Right renal cortex interstitium (tissue), 3 donors: ENCODE measurements around the gene NSD1. TPM values are rescaled to one million over a fixed set of nuclear protein-coding genes. Genes with fewer than 3 reads are reported as not detected.

Experiments used
- DNase-seq, 3 donors: peaks; one replicate each; pipeline ENCODE4 v3.0.0-alpha.2; 2013; ENCODE audit warnings: low read depth in 3 of 3, low spot score in 2 of 3
- polyA plus RNA-seq, 3 donors: library from polyadenylated mRNA; unstranded; fragments of 120-200 nt; gene quantifications; one replicate each; pipeline ENCODE4 v1.2.1, GENCODE V29; 2013; ENCODE audit not compliant: insufficient read length in 3 of 3

NSD1 gene
- polyA plus RNA-seq, 3 donors, result 58.4 to 63.3 (median 59.7) TPM

DNA sequence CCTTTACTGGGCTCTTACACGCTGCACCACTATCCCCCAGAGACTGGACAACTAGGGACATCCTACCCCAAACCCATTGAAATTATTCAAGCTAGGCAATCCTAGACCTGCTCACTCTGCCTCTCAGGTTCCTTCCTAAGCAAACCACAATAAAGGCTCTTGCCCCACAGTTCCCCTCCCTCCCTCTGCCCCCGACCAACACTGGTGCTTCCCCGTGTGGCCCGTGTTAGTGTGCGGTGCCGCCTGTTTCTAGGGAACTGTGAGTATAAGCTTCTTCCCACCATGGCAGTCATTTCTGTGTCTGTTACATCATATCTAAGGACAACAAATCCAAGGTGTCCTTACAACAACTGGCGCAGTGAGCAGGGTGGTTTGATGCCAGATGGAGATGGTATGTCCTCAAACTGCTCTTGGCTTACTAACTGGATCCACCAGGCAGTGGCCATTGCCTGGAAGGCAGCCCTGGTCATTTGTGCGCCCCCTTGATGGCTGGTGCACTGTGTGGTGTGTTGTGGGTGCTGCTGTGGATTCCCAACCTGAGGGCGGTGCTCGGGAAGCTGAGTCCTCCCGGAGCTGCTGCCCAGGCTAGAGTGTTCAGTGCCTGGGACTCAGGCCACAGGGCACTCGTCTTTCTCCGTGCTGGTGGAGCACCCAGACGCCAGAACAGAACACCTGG is 186.5 kb downstream of the NSD1 start:
- no peak for DNase-seq

DNA sequence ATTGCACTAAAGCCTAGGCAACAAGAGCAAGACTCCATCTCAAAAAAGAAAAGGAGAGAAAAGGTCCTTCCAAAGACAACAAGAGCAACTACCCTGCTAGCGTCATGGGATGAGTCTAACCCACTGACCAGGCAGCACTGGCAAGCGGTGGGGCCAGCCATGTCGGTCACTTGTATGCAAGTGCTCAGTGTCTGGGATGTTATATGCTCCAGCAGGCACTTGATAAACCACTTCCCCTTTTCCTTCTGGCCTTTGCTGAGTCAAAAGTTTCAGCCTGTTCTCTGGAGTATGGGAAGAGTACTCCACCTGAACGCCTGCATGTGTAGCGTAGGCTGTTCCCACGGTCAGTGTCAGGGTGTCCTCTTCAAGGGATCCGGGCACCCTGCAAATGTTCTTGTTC is 187.3 kb downstream of the NSD1 start:
- no peak for DNase-seq

DNA sequence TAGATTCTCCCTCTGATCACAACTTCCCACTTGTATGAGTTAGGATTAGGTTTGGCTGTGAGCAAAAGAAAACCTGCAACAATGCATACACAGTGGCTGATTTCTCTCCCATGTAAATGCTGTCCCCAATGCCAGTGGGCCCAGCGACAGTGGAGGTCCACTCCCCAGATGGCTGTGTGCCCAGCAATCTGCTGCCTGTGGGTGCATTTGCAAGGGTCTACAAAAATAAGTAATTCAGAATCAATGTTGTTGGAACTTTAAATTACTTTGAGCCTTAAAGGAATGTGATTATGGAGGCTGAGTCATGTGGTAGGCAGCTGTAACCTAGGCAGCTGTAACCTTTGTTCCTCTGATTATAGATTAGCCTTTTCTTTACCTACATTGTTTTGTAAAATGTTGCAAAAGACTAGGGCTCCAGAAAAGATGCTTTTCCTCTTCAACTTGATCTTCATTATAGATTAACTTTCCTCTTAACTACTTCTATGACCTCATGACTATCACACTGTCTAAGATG is 192.4 kb downstream of the NSD1 start:
- no peak for DNase-seq

DNA sequence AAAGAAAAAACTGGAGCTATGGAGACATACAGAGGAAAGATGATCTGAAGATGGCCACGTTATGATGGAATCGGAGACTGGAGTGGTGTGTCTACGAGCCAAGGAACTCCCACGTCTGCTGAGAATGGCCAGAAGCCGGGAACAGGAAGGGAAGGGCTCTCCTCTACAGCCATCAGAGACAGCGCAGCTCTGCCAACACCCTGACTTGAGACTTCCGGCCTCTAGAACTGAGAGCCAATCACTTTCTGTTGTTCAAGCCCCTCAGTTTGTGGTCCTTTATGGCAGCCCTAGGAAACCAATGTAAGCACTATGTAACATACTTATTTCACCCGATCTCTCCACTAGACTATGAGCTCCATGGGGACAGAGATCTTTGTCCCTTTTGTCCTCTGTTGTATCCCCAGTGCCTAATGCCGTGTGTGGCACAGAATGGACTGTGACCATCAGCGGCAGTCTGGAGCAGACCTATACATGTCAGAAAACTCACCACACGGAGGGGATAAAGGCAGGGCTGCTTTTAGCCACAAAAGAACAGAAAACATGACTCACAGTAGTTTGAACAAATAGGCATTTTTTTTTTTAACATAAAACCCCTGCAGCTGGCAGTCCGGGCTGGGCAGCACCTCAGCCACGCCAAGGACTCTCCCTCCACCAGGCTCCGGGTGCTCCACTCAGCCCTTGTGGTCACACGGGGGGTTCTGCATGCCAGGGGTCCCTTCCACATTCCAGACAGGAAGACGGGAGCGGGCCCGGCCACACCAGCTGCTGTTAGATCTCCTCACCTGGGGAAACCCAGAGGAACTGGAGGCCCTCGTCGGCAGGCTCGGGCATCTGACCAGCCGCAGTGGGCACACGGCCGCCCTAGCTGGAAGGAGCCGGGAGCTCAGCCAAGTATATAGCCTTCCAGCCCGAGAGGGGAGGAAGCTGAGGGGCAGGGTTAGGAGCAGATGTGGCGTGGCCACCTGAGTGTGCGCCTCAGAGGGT is 194.3 kb downstream of the NSD1 start:
- no peak for DNase-seq

DNA sequence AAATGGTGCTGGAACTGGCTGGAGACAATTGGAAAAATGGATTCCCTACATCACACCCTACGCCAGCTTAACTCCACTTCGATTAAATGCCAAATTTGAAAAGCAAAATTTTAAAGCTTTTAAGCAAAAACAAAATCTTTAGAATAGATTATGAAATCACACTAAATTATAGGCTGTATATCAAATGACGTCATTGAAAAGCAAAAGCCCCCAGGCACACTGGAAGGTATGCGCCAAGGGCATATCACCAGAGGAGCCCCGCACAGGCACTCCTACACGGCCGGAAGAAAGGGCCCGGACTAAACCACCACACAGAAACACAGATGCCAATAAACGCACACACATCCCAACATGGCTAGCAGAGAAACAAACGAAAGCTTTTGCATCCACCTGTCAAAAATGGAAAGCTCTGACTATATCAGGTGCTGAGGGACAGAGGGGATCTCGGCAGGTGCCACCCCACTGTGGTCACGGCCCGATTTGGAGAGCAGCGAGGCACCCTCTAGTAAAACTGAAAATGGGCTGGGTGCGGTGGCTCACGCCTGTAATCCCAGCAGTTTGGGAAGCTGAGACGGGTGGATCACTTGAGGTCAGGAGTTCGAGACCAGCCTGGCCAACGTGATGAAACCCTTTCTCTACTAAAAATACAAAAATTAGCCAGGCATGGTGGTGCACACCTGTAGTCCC is 195.1 kb downstream of the NSD1 start:
- DNase-seq, result no peak

DNA sequence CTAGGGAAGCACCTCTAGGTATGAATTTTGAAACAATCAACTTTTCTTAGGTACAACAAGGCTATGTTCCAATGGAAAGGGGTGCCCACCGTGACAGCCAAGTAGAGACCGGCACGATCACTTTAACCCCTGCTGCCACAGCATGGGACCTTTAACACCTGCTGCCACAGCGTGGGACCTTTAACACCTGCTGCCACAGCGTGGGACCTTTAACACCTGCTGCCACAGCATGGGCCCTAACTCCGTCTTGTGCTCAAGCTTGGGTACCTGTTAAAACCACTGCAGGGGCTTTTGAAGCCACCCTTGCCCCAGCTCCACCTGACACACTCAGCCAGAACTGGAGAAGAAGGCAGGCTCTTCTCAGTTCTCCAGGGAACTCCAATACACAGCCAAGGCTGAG is 196.3 kb downstream of the NSD1 start:
- no peak for DNase-seq

DNA sequence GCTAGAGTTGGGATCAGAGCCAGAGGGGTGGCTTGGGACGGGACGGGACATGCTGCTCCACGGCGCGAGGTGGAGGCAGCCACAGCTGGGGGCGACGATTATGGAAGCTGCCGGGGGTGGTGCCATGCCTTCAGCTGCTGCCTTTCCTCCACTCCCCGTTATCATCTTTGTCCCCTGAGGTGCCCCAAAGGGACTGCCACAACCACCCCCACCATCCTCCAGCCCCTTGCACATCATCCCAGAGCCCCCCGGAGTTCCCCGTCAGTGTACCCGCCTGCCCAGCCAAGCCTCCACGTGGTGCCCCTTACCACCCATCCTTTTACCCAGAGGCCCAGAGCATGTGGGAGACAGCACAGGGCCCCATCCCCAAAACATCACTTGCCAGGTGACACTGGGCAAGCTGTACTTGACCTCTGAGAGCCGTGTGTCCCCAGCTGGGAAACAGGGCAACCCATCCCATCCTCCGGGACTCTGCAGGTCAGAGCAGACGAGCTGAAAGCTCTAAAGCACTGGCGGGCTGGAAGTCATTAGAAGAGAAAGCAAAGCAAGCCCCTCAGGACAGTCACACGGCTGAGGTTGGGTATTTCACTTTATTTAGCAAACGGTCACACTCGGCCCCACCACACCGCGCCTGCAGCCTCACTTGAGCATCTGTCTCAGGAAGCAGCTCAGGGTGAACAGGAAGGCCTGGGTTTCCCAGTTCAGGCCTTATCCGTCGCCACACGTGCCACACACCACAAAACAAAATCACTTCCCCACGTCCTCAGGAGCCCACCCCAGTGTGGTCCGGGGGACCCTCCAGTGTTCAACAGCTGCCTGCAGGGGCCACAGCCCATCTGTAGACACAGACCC is 197.6 kb downstream of the NSD1 start:
- no peak for DNase-seq

DNA sequence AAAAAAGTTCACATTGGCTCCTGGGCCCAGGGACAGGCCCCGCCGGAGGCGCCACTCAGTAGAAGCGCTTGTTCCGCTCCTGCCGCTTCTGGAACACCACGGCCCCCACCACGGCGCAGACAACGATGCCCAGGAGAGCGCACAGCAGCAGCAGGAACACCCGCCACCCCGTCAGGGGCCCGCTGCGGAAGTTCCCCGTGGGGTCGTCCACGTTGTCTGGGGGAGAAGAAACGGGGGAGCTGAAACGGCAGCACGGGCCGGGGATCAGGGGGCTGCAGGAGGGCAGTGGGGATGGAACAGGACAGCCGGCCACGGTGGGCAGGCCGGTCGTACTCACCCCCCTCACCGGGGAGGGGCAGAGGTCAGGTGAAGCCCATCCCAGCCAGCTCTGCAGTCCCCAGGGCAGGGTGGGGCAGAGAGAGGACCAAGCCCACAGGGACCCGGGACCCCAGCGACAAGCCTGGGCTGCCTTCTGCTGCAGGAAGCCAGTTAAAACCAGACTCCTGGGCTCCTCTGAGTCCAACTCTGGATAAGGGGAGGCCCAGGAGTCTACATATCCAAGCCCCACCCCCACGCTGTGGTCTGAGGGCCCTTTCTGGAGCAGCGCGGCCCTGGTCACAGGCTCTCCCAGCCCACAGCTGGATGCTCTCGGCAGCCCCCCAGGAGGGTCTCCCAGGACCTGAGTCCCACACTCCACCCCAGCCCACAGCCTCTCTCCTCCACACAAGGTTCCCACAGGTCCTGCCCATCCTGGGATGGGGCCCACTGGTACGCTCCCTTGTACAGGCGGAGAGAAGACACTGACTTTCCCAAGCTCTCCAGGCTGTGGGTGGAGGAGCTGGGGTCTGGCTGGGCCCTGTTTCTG is 198.7 kb downstream of the NSD1 start:
- no peak for DNase-seq

DNA sequence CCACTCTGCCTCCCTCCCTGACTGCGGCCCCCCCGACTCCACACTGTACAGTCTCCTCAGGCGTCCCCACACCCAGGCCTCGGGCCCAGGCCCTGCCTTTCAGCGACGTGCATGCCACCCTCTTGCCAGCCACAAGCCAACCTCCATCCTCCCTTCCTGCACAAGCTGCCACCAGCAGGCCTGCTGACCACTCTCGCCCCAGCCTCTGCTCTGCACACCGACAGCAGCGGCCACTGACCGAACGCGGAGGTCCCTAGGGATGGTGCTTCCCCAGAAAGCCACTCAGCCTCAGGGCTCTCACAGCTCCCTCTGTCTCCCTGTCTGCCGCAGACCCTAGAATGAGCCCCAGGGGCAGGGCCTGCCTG is 199.3 kb downstream of the NSD1 start:
- DNase-seq, result no peak

DNA sequence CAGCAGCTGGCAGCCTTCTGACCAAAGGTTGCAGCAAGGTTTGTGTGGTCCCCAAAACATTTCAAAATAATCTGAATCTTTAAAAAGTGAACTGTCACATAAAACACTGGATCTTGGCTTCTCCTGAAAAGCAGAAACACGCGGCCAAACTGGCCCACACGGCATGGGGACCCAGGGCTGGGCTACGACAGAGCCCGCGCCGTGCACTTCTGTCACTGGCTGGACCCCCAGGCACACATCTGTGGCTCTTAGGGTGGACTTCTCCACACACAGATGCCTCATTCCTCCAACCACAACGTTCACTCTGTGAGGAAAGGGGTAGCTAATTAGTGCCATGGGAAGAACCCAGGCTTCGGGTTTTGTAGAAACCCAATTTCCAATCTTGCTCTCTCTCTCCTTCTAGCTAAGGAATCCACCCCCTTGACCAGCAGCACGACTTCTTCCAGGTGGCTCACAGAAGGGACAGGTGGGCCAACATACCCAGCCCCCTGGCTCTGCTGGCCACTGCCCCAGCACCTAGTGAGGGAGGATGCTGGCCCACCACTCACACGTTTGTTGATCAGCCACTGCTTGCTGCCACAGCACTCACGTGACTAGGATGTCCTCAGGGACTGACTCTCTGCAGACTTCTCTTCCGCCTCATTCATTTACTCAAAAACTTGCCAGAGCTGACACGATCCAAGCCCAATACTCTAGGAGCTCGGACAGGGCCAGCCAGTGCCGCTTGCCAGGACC is 200.0 kb downstream of the NSD1 start:
- DNase-seq, result no peak

DNA sequence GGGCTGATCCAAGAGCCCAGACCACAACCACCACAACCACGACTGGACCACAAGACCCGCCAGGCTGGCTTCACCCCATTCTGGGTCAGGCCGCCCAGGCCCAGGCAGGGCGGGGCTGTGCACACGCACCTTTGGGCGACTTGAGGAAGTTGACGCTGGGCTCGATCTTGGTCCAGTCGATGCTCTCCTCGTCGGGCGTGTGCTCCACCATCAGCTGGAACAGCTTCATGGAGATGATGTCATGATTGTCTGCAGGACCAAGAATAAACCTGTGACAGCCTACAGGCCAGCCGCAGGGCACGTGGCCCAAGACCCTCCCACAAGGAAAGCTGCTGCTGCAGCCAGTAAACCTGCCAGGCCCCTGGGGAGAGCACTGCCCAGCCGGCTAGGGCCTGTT is 200.6 kb downstream of the NSD1 start:
- no peak for DNase-seq

DNA sequence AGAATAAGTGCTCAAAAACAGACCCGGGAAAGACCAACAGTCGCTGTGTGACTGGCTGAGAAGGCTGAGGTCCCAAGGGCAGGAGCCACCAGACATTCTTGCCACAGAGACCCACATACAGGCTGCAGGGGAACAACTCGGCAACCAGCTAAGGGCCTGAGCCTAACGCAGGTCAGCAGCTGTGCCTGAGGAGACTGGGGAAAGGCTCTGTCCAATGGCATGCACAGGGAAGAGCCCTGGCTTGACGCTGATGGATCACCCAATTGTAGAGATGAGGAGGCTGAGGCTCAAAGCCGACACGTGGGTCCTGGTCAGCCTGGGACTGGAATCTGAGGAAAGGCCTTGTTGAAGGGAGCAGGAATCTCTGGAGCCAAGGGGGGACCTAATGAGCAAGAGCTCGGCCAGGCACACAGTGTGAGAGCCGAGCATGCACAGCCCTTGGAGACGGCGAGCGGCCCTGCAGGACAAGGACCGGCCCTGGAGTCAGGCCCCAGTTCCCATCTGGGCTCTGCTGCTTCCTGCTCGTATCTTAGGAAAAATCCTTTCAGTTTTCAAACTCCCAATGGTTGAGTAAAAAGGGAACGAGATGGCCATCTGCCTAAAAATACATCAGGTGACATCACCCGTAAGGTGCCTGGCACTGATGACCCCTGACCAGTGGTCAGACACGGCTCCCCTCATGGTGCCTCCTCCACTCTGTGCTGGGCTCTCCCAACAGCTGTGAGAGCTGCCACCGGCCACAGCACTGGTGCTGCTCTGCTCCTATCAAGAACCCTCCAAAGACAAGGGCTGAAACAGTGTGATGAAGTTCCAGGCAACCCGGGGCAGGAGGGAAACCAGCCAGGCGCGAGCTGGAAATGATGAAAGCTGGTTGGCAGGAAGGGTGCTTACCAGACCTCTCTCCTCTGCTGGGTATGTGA is 201.5 kb downstream of the NSD1 start:
- DNase-seq, result no peak

DNA sequence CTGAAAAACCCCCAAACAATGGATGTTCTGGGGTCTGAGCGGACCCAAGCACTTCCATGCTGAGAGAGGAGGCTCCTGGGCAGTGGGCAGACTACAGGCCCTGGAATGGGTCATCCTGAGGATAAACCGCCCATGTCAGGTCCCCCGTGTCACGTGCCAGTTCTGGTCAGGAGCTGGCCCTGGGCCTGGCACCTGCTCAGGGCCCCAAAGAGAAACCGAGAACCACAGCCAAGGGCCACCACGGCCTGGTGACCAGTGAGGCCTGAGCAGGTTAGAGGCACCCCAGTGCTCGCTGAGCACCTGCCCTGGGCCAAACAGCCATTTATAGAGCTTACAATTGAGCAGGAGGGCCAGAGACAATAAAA is 202.1 kb downstream of the NSD1 start:
- no peak for DNase-seq

DNA sequence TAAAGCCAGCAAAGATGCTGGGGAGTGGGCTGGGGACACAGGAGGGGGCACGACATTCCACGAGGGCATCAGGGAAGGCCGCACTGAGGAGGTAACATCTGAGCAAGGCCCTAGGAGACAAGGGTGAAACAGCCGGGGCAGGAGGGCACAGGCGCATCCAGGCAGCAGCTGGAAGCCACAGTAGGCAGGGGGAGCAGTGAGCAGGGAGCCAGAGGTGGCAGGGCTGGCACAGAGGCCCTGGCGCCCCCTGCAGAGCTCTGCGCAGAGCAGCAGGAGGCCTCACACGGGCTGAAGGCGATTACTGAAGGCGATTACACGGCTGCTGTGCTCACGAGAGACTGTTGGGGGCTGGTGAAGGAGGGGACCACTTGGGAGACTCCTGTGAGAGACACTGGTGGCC is 202.5 kb downstream of the NSD1 start:
- no peak for DNase-seq

DNA sequence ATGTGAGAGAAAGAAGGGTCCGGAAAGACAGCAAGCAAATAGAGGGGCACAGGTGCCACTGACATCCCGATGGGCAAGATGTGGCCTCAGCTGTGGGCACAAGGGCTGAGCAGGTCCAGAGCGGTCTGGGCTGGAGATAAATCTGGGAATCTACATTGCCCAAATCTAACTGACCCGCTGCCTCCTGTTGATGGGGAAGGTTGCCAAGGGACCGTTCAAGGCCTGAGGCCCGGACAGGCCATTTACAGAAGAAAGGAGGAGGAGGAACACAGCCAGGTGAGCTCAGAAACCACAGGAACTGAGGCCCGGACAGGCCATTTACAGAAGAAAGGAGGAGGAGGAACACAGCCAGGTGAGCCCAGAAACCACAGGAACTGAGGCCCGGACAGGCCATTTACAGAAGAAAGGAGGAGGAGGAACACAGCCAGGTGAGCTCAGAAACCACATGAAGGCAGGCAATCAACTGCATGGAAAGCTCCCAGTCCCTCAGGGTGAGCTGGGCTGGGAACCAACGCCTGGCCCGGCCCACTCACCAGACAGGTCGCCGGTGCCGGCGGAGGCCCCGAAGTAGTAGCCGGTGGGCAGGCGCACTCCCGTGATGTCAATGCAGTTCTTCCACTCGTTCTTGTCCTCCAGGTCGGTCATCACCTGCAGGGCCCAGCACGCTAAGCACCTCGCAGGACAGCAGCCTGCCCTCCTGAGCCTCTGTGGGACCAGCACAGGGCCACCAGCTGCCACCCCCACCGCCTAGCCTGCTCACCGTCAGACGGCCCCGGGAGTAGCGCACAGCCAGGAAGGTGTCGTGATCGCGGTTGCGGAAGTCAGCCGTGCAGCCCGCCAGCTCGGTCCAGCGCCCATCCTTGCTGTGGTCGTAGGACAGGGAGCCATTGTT is 203.3 kb downstream of the NSD1 start:
- DNase-seq, result no peak

DNA sequence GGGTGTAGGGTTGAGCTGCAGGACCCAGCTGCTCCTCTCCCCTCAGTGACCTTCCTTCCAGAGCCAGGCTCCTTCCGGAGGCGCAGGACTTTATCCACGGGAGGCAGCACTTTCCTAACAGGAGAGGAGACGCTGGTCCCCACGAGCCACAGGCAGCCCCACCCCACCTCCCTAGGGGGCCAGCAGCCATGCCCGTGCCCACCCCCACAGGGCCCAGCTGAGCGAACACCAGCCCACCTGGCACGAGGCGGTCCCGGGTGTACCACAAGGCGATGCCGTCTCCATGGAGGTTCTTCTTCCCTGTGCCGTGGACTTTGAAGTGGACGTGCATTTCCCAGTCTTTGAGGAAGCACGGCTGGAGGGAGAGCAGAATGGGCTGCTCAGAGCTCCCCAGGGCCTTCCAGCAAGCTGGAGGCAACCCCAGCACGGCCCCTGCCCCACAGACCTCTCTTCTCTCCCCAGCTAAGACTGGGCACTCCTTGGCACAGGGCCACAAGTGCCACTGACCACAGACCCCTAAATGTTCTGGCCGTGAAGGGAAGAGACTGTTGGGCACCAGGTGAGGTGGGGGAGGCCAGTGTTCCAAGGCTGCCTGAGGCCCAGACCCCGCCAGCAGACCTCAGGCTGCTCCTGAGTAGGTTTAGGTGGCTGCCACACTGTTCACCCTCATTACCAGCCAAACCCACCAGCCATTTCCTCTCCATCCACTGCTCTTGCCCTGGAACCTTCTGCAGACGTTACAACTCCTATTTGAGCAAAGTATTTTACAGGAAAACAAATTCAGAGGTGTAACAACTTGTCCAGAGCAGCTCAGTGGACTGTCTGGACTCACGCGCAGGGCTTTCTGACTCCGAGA is 204.9 kb downstream of the NSD1 start:
- no peak for DNase-seq
